Measurements from ENCODE around the gene DOCK2.

GRCh38 chr5:169707686-169708085, 70.6 kb downstream of the DOCK2 start:
- TF ChIP-seq CTCF (IDR thresholded peaks at IDR 0.05) (no peak), EP300 (IDR thresholded peaks at IDR 0.05) (no peak), POLR2A (IDR thresholded peaks at IDR 0.05) (no peak)

Data from upper lobe of left lung (tissue), 4 donors.